Activated CD4-positive, CD25-positive, alpha-beta regulatory T cell (primary cell): ENCODE results near the gene CLCF1.

Experiments used
- DNase-seq, 4 experiments: peaks; one replicate each; lab custom pipeline; 2025; lab: John Stamatoyannopoulos, UW

Gene CLCF1

GRCh38 chr11:67395555-67396258 lies 22.3 kb upstream of the CLCF1 start:
- no peak for DNase-seq

GRCh38 chr11:67393990-67394389 lies 20.6 kb upstream of the CLCF1 start:
- DNase-seq, result no peak

- no peak for DNase-seq
Measured at GRCh38 chr11:67393437-67393836, 20.0 kb upstream of the CLCF1 start.

GRCh38 chr11:67392183-67392715 lies 18.9 kb upstream of the CLCF1 start:
- DNase-seq, result no peak

GRCh38 chr11:67391304-67392182 lies 18.1 kb upstream of the CLCF1 start, which contains the start of gene RAD9A:
TSS of gene RAD9A (plus strand) at chr11:67391986. CDS start at chr11:67392045, 59 bp downstream.
- peak; percentile 82 to 91 (median 86) for DNase-seq

- no peak for DNase-seq
Measured at GRCh38 chr11:67390947-67391303, 17.5 kb upstream of the CLCF1 start.

- peak; percentile 18 to 46 (median 35) for DNase-seq
Measured at GRCh38 chr11:67389477-67389876, 16.1 kb upstream of the CLCF1 start.

- DNase-seq, result no peak
Measured at GRCh38 chr11:67387518-67387917, 14.1 kb upstream of the CLCF1 start.

GRCh38 chr11:67387069-67387468 lies 13.7 kb upstream of the CLCF1 start:
- DNase-seq, result no peak

- DNase-seq, result no peak
Measured at GRCh38 chr11:67384851-67385366, 11.5 kb upstream of the CLCF1 start.

GRCh38 chr11:67382276-67383136 lies 9.1 kb upstream of the CLCF1 start:
- peak; percentile 61 to 79 (median 65) for DNase-seq

GRCh38 chr11:67381244-67381972 lies 8.0 kb upstream of the CLCF1 start:
- no peak for DNase-seq

- DNase-seq, result no peak
Measured at GRCh38 chr11:67379061-67380058, 6.0 kb upstream of the CLCF1 start.

GRCh38 chr11:67378544-67378943 lies 5.1 kb upstream of the CLCF1 start:
- no peak for DNase-seq

- no peak for DNase-seq
Measured at GRCh38 chr11:67376873-67377808, 3.7 kb upstream of the CLCF1 start.

- DNase-seq, result no peak
Measured at GRCh38 chr11:67376063-67376820, 2.8 kb upstream of the CLCF1 start.

GRCh38 chr11:67375320-67376055 lies 2.1 kb upstream of the CLCF1 start:
- DNase-seq, result no peak
